NCI-H82 treated with DMSO at 0.1 percent for 48 hours (cell line): ENCODE data around the gene CELSR2.

Source experiments
- DNase-seq: peaks from one replicate; lab custom pipeline; 2025; ENCODE audit not compliant: unreplicated experiment; lab: John Stamatoyannopoulos, UW

CELSR2 gene

DNA sequence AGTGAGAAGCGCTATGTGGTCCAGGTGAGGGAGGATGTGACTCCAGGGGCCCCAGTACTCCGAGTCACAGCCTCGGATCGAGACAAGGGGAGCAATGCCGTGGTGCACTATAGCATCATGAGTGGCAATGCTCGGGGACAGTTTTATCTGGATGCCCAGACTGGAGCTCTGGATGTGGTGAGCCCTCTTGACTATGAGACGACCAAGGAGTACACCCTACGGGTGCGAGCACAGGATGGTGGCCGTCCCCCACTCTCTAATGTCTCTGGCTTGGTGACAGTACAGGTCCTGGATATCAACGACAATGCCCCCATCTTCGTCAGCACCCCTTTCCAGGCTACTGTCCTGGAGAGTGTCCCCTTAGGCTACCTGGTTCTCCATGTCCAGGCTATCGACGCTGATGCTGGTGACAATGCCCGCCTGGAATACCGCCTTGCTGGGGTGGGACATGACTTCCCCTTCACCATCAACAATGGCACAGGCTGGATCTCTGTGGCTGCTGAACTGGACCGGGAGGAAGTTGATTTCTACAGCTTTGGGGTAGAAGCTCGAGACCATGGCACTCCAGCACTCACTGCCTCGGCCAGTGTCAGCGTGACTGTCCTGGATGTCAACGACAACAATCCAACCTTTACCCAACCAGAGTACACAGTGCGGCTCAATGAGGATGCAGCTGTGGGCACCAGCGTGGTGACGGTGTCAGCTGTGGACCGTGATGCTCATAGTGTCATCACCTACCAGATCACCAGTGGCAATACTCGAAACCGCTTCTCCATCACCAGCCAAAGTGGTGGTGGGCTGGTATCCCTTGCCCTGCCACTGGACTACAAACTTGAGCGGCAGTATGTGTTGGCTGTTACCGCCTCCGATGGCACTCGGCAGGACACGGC, 2.2 kb downstream of the CELSR2 start:
- no peak for DNase-seq

DNA sequence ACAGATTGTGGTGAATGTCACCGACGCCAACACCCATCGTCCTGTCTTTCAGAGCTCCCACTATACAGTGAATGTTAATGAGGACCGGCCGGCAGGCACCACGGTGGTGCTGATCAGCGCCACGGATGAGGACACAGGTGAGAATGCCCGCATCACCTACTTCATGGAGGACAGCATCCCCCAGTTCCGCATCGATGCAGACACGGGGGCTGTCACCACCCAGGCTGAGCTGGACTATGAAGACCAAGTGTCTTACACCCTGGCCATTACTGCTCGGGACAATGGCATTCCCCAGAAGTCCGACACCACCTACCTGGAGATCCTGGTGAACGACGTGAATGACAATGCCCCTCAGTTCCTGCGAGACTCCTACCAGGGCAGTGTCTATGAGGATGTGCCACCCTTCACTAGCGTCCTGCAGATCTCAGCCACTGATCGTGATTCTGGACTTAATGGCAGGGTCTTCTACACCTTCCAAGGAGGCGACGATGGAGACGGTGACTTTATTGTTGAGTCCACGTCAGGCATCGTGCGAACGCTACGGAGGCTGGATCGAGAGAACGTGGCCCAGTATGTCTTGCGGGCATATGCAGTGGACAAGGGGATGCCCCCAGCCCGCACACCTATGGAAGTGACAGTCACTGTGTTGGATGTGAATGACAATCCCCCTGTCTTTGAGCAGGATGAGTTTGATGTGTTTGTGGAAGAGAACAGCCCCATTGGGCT, 3.0 kb downstream of the CELSR2 start:
- no peak for DNase-seq

DNA sequence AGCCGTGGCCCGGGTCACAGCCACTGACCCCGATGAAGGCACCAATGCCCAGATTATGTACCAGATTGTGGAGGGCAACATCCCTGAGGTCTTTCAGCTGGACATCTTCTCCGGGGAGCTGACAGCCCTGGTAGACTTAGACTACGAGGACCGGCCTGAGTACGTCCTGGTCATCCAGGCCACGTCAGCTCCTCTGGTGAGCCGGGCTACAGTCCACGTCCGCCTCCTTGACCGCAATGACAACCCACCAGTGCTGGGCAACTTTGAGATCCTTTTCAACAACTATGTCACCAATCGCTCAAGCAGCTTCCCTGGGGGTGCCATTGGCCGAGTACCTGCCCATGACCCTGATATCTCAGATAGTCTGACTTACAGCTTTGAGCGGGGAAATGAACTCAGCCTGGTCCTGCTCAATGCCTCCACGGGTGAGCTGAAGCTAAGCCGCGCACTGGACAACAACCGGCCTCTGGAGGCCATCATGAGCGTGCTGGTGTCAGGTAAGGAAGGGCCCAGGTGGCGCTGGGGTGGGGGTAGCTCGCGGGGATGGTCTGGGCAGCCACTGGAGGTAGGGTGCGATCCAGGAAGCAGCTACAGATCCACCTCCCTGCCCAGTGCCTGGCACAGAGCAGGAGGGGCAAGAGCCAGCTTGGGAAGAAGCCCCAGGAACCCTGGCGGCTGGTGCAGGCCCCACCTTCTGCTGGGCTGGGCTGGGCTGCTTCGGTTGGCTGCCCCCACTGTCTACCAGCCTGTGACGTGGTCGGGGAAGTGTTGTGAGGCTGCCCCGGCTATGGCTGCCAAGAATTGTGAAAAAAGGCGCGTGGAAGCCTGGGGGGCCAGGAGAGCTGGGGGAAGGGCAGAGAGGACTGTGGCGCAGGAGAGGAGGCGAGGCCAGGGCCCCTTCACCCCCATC, 3.8 kb downstream of the CELSR2 start:
- DNase-seq: no peak

DNA sequence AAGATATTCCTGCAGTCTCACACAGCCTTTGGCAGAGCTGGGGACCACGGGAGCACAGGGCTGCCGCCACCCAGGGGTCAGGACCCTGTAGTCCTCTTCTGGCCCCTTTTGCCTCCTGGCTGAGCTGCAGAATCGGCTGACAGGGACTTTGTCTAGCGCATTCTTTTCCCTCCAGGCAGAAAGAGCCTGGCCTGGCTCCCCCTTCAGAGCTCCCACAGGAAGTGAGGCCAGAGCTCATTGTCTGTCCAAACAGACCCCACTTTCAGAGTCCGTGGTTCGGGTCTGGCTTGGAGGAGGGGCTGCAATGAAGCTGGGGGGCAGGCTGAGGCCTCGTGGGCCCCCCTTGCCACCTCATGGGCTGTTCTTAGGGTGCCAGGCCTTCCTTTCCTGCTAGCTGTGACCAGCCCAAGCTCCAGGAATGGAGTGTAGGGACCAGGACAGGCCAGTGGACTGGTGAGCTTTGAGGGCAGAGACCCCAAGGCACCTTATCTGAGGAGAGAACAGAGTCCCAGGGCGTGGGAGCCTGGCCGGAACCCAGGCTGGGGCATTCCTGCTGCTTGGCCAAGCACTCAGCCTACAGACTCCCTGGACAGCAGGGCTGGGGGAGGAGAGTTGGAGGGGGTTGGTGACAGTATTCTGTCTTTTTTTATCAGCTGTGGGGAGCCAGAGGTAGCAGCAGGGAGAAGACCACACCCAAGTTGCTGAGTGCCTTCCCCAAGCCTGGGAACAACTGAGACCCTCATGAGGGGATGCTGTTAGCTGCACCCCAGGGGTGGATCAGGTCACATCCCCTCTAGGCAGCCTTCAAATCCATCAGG, 4.7 kb downstream of the CELSR2 start:
- DNase-seq: no peak

DNA sequence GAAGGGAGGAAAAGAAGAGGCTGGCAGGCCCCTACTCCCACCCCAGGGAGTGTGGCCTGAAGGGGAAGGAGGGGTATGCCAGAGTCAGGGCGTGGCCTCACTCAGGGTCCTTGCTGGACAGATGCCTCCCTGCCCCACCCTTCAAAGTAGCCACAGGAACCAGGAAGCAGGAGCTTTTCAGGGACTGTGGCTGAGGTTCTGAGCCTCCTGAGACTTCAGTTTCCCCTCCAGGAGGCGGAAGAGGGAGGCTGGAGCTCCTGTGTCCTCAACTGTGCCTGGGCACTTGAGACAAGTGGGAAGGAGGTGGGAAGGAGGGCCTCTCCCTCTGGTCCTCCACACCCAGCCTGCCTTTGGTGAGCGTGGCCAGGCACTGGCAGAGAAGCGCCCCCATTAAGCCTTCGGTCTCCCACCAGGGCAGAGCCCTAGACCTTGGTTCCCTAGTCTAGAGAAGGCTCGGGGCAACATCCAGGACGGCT, 5.3 kb downstream of the CELSR2 start:
- no peak for DNase-seq

DNA sequence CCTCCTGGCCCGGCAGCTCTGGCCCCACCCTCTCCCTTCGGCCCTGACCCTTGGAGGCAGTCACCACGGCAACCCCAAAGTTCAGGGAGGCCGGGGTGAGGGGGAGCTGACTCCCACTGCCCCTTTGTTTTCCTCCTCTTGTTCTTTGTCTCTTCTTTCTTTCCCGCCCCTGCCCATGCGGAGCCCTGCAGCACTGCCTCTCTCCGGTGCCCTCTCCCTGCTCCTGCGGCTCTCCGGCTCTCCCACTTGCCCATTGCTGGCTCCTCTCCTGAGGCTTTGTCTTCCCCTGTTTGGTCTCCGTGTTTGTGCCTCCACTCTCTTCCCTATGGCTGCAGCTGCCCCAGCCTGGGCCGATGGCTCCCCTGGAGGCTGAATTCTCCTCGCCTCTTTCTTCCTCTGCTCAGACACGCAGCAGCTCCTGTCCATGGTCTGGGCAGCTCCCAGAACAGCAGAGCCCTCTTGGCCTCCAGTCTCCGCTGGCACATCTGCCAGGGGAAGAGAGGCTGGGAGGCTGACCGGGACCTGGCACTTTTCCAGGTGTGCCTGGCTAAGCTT, 5.8 kb downstream of the CELSR2 start:
- DNase-seq: no peak

DNA sequence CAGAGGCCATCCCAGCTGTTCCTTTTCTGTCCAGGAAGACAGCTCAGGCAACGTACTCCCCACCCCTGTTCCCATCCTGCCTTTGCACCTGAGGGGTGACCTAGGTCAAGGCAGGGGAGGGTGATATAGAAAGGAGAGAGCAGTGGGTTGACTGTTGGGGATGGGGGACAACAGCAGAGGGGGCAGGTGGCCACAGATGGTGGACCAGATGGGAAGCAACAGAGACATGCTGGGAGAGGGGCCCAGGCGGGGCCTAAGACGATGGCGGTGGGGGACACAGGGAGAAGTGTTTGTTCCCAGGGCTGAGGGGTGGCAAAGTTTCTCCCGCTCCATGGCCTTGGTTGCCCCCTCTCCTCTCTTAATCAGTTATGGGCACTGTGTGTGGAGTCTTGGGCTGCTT, 6.3 kb downstream of the CELSR2 start:
- DNase-seq: peak; percentile 43

DNA sequence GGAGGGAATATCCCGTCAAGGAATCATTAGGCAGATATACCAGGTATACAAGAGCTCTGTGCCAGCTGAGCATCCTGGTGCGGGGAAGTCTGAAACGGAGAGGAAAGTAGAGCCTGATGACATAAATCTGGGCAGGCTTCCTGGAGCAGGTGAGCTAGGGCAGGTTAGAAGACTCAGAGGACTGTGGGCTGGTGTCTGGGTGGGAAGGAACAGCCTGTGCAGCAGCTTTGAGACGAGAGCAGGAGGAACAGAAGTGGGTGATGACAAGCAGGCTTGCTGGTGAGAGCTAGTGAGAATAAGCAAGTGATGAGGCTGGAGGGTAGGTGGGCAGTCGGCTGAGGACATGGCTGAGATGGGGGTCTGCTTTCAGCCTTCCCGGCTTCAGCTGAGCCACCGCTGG, 6.7 kb downstream of the CELSR2 start:
- DNase-seq: no peak

DNA sequence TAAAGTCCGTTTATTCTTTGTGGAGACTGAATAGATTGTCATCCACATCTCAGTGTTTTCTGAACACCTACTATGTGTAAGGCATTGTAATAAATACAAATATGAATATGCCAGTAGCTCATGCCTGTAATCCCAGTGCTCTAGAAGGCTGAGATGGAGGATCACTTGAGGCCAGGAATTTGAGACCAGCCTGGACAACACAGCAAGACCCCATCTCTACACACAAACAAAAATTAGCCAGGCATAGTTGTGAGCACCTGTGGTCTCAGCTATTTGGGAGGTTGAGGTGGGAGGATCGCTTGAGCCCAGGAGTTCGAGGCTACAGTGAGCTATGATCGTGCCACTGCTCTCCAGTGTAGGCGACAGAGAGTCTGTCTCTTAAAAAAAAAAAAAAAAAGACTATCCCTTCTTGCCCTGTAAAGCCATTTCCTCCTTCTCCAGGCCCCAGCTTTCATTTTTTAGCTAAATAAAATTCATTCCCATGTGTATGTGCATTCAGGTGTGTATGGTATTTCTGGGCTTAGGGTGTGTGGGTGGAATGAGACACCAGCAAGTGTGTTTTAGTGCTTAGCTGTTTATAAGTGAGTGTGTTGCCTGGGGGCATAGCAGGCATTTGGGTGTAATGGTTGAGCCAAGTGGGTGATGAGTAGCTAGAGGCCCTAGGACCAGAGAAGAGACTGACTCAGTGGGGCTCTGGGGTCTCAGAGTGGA, 7.8 kb downstream of the CELSR2 start:
- no peak for DNase-seq

DNA sequence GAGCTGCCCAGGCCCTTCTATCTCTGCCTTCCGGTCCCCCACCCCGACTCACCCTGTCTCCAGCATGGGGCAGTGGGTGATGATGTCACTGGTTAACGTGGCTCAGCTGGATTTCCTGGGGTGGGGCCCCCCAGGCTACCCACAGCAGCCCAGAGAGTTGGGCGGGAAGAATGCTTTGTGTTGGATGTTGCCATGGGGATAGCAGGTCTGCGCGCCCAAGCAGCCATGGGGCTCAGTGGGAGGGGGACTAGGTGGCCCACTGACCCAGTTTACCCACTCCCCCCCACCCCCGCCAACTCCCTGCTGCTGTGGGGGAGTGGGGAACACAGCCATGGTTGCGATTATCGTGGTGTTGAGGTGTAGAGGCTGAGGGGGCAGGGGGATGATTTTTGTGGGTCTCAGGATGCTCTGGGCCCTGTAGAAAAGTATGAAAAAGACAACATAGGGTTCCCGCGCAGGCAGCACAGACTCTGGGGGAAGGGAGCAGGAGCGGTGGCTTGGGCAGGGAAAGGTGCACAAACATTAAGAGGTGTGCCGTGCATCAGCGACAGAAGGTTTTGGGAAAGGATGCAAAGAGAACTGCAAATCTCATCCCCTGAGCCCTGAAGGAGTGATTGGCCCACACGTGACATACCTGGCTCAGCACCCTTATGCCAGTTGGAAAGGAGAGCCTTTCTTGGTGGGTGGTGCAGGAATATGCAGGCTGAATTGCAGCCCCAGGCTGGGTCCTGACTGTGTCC, 8.5 kb downstream of the CELSR2 start:
- DNase-seq: no peak

DNA sequence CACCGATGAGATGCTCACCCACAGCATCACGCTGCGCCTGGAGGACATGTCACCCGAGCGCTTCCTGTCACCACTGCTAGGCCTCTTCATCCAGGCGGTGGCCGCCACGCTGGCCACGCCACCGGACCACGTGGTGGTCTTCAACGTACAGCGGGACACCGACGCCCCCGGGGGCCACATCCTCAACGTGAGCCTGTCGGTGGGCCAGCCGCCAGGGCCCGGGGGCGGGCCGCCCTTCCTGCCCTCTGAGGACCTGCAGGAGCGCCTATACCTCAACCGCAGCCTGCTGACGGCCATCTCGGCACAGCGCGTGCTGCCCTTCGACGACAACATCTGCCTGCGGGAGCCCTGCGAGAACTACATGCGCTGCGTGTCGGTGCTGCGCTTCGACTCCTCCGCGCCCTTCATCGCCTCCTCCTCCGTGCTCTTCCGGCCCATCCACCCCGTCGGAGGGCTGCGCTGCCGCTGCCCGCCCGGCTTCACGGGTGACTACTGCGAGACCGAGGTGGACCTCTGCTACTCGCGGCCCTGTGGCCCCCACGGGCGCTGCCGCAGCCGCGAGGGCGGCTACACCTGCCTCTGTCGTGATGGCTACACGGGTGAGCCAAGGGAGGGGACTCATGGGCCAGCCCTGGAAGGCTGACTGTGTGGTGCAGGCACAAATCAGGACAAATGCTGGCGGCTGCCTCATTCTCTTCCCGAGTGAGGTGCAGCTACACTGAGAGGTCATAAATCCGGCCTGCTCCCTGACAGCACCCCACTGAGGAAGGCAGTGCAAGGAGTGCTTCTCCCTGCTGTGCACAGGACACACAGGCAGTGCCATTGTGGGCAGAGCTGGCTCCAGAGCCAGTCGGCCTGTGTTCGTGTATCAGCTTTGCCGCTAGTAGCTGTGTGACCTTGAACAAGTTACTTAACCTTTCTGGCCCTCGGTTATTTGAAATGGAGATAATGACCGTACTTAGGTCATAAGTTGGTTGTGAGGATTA, 9.4 kb downstream of the CELSR2 start:
- no peak for DNase-seq

DNA sequence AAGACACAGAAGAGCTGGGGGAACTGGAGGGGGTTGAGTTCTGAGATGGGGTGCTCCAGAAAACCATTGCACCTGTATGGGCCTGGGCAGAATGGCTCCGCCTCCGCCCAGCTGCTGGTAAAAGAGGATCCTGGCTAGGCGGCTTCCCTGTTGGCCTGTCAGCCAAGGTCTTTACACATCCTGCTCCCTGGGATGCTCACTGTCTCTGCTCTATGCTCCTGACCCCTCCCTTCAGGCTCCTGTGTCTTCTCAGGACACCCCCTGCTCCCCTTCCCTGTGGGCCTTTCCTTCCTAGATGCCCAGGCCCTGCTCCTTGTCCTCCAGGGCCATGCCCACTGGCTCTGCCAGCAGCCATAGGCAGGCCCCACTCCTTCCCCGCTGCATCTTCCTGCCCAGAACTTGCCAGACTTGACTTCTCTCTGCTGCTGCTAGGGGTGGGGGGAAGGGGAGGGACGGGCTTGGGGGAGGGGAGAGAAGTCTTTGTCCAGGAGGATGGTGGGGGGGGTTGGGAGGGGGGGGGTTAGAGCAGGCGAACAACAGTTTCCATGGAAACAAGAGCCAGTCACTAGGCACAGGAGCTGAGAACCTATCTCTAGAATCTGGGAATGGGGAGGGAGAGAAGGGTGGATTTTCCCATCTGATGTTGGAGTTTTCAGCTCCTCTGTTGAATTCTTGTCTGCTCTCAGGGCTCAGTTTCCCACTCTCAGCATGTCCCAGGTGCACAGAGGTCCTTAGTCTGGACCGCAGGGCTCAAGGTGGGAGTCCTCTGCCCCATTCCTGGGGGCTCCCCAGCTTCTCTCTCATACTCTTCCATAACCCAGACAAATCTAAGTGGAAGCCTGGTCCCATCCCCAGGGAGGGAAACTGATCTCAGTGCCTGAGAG, 10.6 kb downstream of the CELSR2 start:
- no peak for DNase-seq

DNA sequence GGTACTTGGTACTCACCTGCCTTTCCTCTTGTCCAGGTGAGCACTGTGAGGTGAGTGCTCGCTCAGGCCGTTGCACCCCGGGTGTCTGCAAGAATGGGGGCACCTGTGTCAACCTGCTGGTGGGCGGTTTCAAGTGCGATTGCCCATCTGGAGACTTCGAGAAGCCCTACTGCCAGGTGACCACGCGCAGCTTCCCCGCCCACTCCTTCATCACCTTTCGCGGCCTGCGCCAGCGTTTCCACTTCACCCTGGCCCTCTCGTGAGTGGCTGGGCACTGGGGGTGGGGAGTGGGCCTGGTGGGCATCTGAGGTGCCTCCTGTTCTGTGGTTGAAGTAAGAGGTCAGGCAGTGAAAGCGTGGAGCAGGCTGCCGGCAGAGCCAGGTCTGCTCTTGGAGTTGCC, 11.7 kb downstream of the CELSR2 start:
- DNase-seq: no peak

DNA sequence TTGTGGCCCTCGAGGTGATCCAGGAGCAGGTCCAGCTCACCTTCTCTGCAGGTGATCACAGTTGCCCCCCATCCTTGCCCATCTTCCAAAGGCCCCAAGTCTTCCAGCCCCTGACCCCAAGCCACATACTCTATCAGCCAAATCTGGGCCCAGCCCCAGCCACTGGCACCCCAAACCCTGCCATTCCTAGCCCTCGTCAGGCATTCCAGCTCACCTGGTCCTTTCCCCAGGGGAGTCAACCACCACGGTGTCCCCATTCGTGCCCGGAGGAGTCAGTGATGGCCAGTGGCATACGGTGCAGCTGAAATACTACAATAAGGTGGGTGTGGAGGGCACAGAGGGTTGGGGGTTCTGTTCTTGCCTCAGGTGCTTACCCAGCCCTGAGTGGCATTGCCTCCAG, 12.2 kb downstream of the CELSR2 start:
- DNase-seq: no peak

DNA sequence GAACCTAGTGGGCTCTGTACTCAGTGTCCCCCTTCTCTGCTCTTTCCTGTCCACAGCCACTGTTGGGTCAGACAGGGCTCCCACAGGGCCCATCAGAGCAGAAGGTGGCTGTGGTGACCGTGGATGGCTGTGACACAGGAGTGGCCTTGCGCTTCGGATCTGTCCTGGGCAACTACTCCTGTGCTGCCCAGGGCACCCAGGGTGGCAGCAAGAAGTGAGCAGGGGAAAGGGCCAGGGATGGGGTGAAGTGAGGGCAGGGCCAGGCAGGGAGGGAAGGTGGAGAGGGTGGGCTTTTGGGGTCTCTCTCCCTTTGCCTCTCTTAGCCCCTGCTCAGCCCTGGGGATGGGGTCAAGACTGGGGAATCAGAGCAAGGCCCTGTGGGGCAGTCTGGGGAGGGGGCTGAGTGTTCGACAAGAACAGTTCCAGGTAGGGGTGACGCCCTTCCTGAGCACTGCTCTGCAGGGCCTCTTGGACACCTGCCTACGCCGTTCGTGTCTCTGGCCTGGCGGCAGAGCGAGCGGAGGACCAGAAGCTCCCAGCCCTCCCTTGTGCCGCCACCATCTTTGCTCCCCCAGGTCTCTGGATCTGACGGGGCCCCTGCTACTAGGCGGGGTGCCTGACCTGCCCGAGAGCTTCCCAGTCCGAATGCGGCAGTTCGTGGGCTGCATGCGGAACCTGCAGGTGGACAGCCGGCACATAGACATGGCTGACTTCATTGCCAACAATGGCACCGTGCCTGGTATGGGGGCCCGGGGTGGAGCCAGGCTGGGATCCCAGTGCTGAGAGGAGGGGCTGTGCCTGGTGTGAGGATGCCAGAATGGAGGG, 13.1 kb downstream of the CELSR2 start:
- no peak for DNase-seq

DNA sequence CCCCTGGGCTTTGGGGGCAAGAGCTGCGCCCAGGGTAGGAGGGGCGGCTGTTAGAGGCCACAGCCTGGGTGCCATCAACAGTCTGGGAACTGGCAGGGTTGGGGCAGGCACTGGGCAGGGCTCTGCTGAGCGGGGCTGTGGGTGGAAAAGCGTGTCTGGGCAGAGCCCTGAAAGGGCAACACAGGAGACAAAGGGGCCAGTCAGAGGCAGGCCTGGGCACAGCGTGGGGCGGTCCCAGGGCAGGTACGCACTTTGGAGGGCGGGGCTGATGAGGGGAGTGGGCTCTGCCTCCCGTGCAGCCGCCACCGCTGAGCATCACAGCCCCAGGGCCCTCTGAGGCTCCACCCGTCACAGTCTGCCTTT, 13.9 kb downstream of the CELSR2 start:
- no peak for DNase-seq
